ENCODE results near the gene GNAS.

DNA sequence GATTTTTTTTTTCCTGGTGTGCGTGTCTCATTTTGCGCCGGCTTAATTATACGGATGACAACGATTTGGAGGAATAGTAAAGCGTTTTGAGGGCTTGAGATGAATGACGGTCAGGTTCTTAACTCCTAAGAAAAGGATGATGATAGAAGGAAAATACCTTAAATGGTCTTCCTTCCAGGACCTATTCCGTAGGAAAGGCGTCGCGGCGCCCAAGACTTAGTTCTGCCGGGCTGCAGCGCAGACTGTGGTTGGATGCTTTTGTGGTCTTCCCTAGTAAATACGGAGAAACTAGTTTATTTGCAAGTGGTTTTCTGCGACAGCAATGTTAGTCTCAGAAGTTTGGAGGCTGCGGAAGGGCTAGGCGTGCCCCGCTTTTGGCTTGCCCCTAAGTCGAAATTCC is 10.2 kb upstream of the GNAS start:
- TF ChIP-seq CTCF (IDR thresholded peaks at IDR 0.05) = no peak
- TF ChIP-seq EP300 (IDR thresholded peaks at IDR 0.05) = no peak
